ENCODE data around the gene TTC38. TPM values are rescaled to one million over a fixed set of nuclear protein-coding genes. Genes with fewer than 3 reads are reported as not detected.

TTC38 gene
- total RNA-seq, 1 donor from 2014 or later = 16.1 TPM

GRCh38 chr22:46299101-46299500 is 31.3 kb downstream of the TTC38 start:
- TF ChIP-seq CTCF (IDR thresholded peaks at IDR 0.05; ENCODE audit: insufficient read depth, low read depth, low read length) (no peak), EZH2 (IDR thresholded peaks at IDR 0.05; ENCODE audit: insufficient read depth, low read length) (no peak)
- Mint-ChIP-seq H3K4me3 (ENCODE audit: unreplicated experiment) (no peak overlapping the region), H3K9me3 (ENCODE audit: unreplicated experiment) (no peaks in the 10 kb centered on the region), H3K27ac (ENCODE audit: unreplicated experiment) (no peak overlapping the region), H3K27me3 (ENCODE audit: low read depth, unreplicated experiment) (no peaks in the 10 kb centered on the region), H3K4me1 (ENCODE audit: low read depth, unreplicated experiment) (peaks cover 12% of the 10 kb centered on the region), H3K36me3 (ENCODE audit: low read depth, unreplicated experiment) (no peaks in the 10 kb centered on the region)
- no peak for FAIRE-seq
- Histone ChIP-seq H3K9me3 (ENCODE audit: insufficient read depth, low read depth, low read length) (no peaks in the 10 kb centered on the region), H3K27me3 (ENCODE audit: insufficient read depth, low read length) (no peaks in the 10 kb centered on the region), H3K36me3 (ENCODE audit: insufficient read depth, low read length) (peaks cover 10% of the 10 kb centered on the region), H3K4me1 (ENCODE audit: insufficient read depth, low read length) (peaks cover 23% of the 10 kb centered on the region), H3K79me2 (ENCODE audit: insufficient read depth, low read length) (peaks cover 67% of the 10 kb centered on the region), H3K27ac (ENCODE audit: low read depth, low read length) (no peak overlapping the region), H3K4me3 (ENCODE audit: insufficient read depth, low read depth, low read length) (no peak overlapping the region), H3K4me2 (ENCODE audit: low read length) (peak overlapping the region; percentile 48), H3K9ac (ENCODE audit: low read length) (no peak overlapping the region), H4K20me1 (ENCODE audit: insufficient read depth, low read length) (peaks cover 4% of the 10 kb centered on the region), H2AFZ (ENCODE audit: low read depth, low read length) (no peak overlapping the region)
- DNase-seq (ENCODE audit: low read depth) = no peak

- H2AFZ ChIP-seq (ENCODE audit: low read depth, low read length) = no peak overlapping the region
- Mint-ChIP-seq H3K36me3 (ENCODE audit: low read depth, unreplicated experiment) (no peaks in the 10 kb centered on the region), H3K4me1 (ENCODE audit: low read depth, unreplicated experiment) (peaks cover 10% of the 10 kb centered on the region), H3K27ac (ENCODE audit: unreplicated experiment) (no peak overlapping the region), H3K4me3 (ENCODE audit: unreplicated experiment) (no peak overlapping the region), H3K27me3 (ENCODE audit: low read depth, unreplicated experiment) (no peaks in the 10 kb centered on the region), H3K9me3 (ENCODE audit: unreplicated experiment) (no peaks in the 10 kb centered on the region)
- no peaks in the 10 kb centered on the region for H3K9me3 ChIP-seq (ENCODE audit: insufficient read depth, low read depth, low read length)
- H4K20me1 ChIP-seq (ENCODE audit: insufficient read depth, low read length) = peaks cover 4% of the 10 kb centered on the region
- H3K4me3 ChIP-seq (ENCODE audit: insufficient read depth, low read depth, low read length) = no peak overlapping the region
- H3K4me1 ChIP-seq (ENCODE audit: insufficient read depth, low read length) = peaks cover 23% of the 10 kb centered on the region
- peaks cover 81% of the 10 kb centered on the region for H3K79me2 ChIP-seq (ENCODE audit: insufficient read depth, low read length)
- H3K27me3 ChIP-seq (ENCODE audit: insufficient read depth, low read length) = no peaks in the 10 kb centered on the region
- no peak overlapping the region for H3K9ac ChIP-seq (ENCODE audit: low read length)
- TF ChIP-seq CTCF (IDR thresholded peaks at IDR 0.05; ENCODE audit: insufficient read depth, low read depth, low read length) (no peak), EZH2 (IDR thresholded peaks at IDR 0.05; ENCODE audit: insufficient read depth, low read length) (no peak)
- no peak overlapping the region for H3K27ac ChIP-seq (ENCODE audit: low read depth, low read length)
- H3K36me3 ChIP-seq (ENCODE audit: insufficient read depth, low read length) = peaks cover 10% of the 10 kb centered on the region
- no peak overlapping the region for H3K4me2 ChIP-seq (ENCODE audit: low read length)
- no peak for FAIRE-seq
- DNase-seq (ENCODE audit: low read depth) = no peak
Observed at GRCh38 chr22:46300491-46300890, 32.7 kb downstream of the TTC38 start.

- H3K9me3 Mint-ChIP-seq (ENCODE audit: unreplicated experiment) = no peaks in the 10 kb centered on the region
- peak; percentile 33 for DNase-seq (ENCODE audit: low read depth)
- H3K4me2 ChIP-seq (ENCODE audit: low read length) = peak overlapping the region; percentile 70
- peaks cover 4% of the 10 kb centered on the region for H4K20me1 ChIP-seq (ENCODE audit: insufficient read depth, low read length)
- H3K27me3 ChIP-seq (ENCODE audit: insufficient read depth, low read length) = no peaks in the 10 kb centered on the region
- H3K27me3 Mint-ChIP-seq (ENCODE audit: low read depth, unreplicated experiment) = no peaks in the 10 kb centered on the region
- FAIRE-seq = peak; percentile 41
- no peak overlapping the region for H3K27ac ChIP-seq (ENCODE audit: low read depth, low read length)
- peaks cover 2% of the 10 kb centered on the region for H3K36me3 Mint-ChIP-seq (ENCODE audit: low read depth, unreplicated experiment)
- no peak overlapping the region for H3K9ac ChIP-seq (ENCODE audit: low read length)
- H3K4me3 Mint-ChIP-seq (ENCODE audit: unreplicated experiment) = no peak overlapping the region
- peaks cover 8% of the 10 kb centered on the region for H3K4me1 ChIP-seq (ENCODE audit: insufficient read depth, low read length)
- peak overlapping the region; percentile 21 for H3K27ac Mint-ChIP-seq (ENCODE audit: unreplicated experiment)
- peak overlapping the region; percentile 32 for H2AFZ ChIP-seq (ENCODE audit: low read depth, low read length)
- H3K9me3 ChIP-seq (ENCODE audit: insufficient read depth, low read depth, low read length) = no peaks in the 10 kb centered on the region
- H3K36me3 ChIP-seq (ENCODE audit: insufficient read depth, low read length) = peaks cover 13% of the 10 kb centered on the region
- H3K4me3 ChIP-seq (ENCODE audit: insufficient read depth, low read depth, low read length) = no peak overlapping the region
- H3K4me1 Mint-ChIP-seq (ENCODE audit: low read depth, unreplicated experiment) = peaks cover 6% of the 10 kb centered on the region
- no peak for TF ChIP-seq CTCF (IDR thresholded peaks at IDR 0.05; ENCODE audit: insufficient read depth, low read depth, low read length)
- TF ChIP-seq EZH2 (IDR thresholded peaks at IDR 0.05; ENCODE audit: insufficient read depth, low read length) = no peak
- peaks cover 94% of the 10 kb centered on the region for H3K79me2 ChIP-seq (ENCODE audit: insufficient read depth, low read length)
Observed at GRCh38 chr22:46303347-46303965, 35.6 kb downstream of the TTC38 start.

All from astrocyte (in vitro differentiated cells and primary cell).